RKO (cell line): ENCODE data around the gene NUP210.

ENCODE experiments used
- DNase-seq: peaks from one replicate; pipeline ENCODE4 v3.0.0-alpha.2; 2016; ENCODE audit warnings: low spot score

NUP210 gene

GRCh38 chr3:13288732-13289718 is 131.1 kb downstream of the NUP210 start:
- no peak for DNase-seq

- DNase-seq = no peak
Measured at GRCh38 chr3:13287833-13288232, 132.3 kb downstream of the NUP210 start.

GRCh38 chr3:13286873-13287272 is 133.2 kb downstream of the NUP210 start:
- DNase-seq = no peak

- no peak for DNase-seq
Measured at GRCh38 chr3:13285007-13285567, 135.0 kb downstream of the NUP210 start.

GRCh38 chr3:13283877-13284264 is 136.3 kb downstream of the NUP210 start:
- DNase-seq = no peak

- no peak for DNase-seq
Measured at GRCh38 chr3:13282986-13283876, 136.9 kb downstream of the NUP210 start.

GRCh38 chr3:13282358-13282985 is 137.7 kb downstream of the NUP210 start:
- no peak for DNase-seq

GRCh38 chr3:13281507-13282357 is 138.4 kb downstream of the NUP210 start:
- DNase-seq = no peak

- DNase-seq = no peak
Measured at GRCh38 chr3:13280811-13281506, 139.2 kb downstream of the NUP210 start.

- no peak for DNase-seq
Measured at GRCh38 chr3:13280122-13280790, 139.9 kb downstream of the NUP210 start.

- DNase-seq = no peak
Measured at GRCh38 chr3:13279532-13279910, 140.6 kb downstream of the NUP210 start.

- no peak for DNase-seq
Measured at GRCh38 chr3:13278783-13279531, 141.2 kb downstream of the NUP210 start.

GRCh38 chr3:13277860-13278531 is 142.1 kb downstream of the NUP210 start:
- no peak for DNase-seq

- DNase-seq = no peak
Measured at GRCh38 chr3:13277196-13277813, 142.8 kb downstream of the NUP210 start.

- no peak for DNase-seq
Measured at GRCh38 chr3:13276438-13277195, 143.5 kb downstream of the NUP210 start.

GRCh38 chr3:13275376-13276005 is 144.6 kb downstream of the NUP210 start:
- no peak for DNase-seq
